ENCODE data around the gene APOL3.
"Not testable (repeated sequence)": the region's sequence is repeated elsewhere in the genome, so short reads cannot be mapped to it uniquely, and the experiment has no call there.

The APOL3 gene

GRCh38 chr22:36162127-36163034 lies 1.8 kb upstream of the APOL3 start:
- no peaks in the 10 kb centered on the region for H3K27me3 ChIP-seq (ENCODE audit: control insufficient read depth, insufficient read depth, low read length)
- DNase-seq (ENCODE audit: low read depth, low spot score): no peak
- WGBS (ENCODE audit: insufficient coverage, insufficient read length): no CpG with 5 or more reads among the region's 6 CpGs

GRCh38 chr22:36161793-36162126 lies 1.2 kb upstream of the APOL3 start:
- not testable (repeated sequence) for H3K9me3 ChIP-seq (ENCODE audit: control insufficient read depth, insufficient read depth, low read length); DNase-seq (ENCODE audit: low read depth, low spot score); H3K27me3 ChIP-seq (ENCODE audit: control insufficient read depth, insufficient read depth, low read length); H3K4me1 ChIP-seq (ENCODE audit: control insufficient read depth, insufficient read depth, low read length); H3K27ac ChIP-seq (ENCODE audit: low read length); H3K36me3 ChIP-seq (ENCODE audit: control insufficient read depth, insufficient read depth, low read length); H3K4me3 ChIP-seq (ENCODE audit: low read length)
- WGBS (ENCODE audit: insufficient coverage, insufficient read length): no CpG with 5 or more reads among the region's 5 CpGs

More at GRCh38 chr22:36162127-36163034, 1.8 kb upstream of the APOL3 start:
- H3K36me3 ChIP-seq (ENCODE audit: control insufficient read depth, insufficient read depth, low read length): no peaks in the 10 kb centered on the region
- H3K9me3 ChIP-seq (ENCODE audit: control insufficient read depth, insufficient read depth, low read length): no peaks in the 10 kb centered on the region
- no peak overlapping the region for H3K4me3 ChIP-seq (ENCODE audit: low read length)
- no peaks in the 10 kb centered on the region for H3K4me1 ChIP-seq (ENCODE audit: control insufficient read depth, insufficient read depth, low read length)
- H3K27ac ChIP-seq (ENCODE audit: low read length): no peak overlapping the region

- H3K4me3 ChIP-seq (ENCODE audit: low read length): no peak overlapping the region
- no peak for DNase-seq (ENCODE audit: low read depth, low spot score)
Measured at GRCh38 chr22:36156515-36157419, 3.8 kb downstream of the APOL3 start.

GRCh38 chr22:36156119-36156514 lies 4.4 kb downstream of the APOL3 start:
- peaks cover 4% of the 10 kb centered on the region for H3K4me1 ChIP-seq (ENCODE audit: control insufficient read depth, insufficient read depth, low read length)
- H3K27ac ChIP-seq (ENCODE audit: low read length): no peak overlapping the region
- H3K9me3 ChIP-seq (ENCODE audit: control insufficient read depth, insufficient read depth, low read length): no peaks in the 10 kb centered on the region
- H3K36me3 ChIP-seq (ENCODE audit: control insufficient read depth, insufficient read depth, low read length): no peaks in the 10 kb centered on the region
- no CpG with 5 or more reads among the region's 8 CpGs for WGBS (ENCODE audit: insufficient coverage, insufficient read length)
- H3K4me3 ChIP-seq (ENCODE audit: low read length): no peak overlapping the region
- no peak for DNase-seq (ENCODE audit: low read depth, low spot score)
- H3K27me3 ChIP-seq (ENCODE audit: control insufficient read depth, insufficient read depth, low read length): no peaks in the 10 kb centered on the region

More at GRCh38 chr22:36156515-36157419, 3.8 kb downstream of the APOL3 start:
- Histone ChIP-seq H3K27me3 (ENCODE audit: control insufficient read depth, insufficient read depth, low read length) (no peaks in the 10 kb centered on the region), H3K9me3 (ENCODE audit: control insufficient read depth, insufficient read depth, low read length) (no peaks in the 10 kb centered on the region), H3K27ac (ENCODE audit: low read length) (no peak overlapping the region), H3K36me3 (ENCODE audit: control insufficient read depth, insufficient read depth, low read length) (no peaks in the 10 kb centered on the region), H3K4me1 (ENCODE audit: control insufficient read depth, insufficient read depth, low read length) (peaks cover 4% of the 10 kb centered on the region)
- WGBS (ENCODE audit: insufficient coverage, insufficient read length): no CpG with 5 or more reads among the region's 15 CpGs

GRCh38 chr22:36155702-36156101 lies 4.9 kb downstream of the APOL3 start:
- no peak for DNase-seq (ENCODE audit: low read depth, low spot score)
- Histone ChIP-seq H3K4me1 (ENCODE audit: control insufficient read depth, insufficient read depth, low read length) (peaks cover 4% of the 10 kb centered on the region), H3K36me3 (ENCODE audit: control insufficient read depth, insufficient read depth, low read length) (no peaks in the 10 kb centered on the region), H3K27me3 (ENCODE audit: control insufficient read depth, insufficient read depth, low read length) (no peaks in the 10 kb centered on the region), H3K27ac (ENCODE audit: low read length) (no peak overlapping the region), H3K4me3 (ENCODE audit: low read length) (no peak overlapping the region), H3K9me3 (ENCODE audit: control insufficient read depth, insufficient read depth, low read length) (no peaks in the 10 kb centered on the region)
- WGBS (ENCODE audit: insufficient coverage, insufficient read length): no CpG with 5 or more reads among the region's 7 CpGs

GRCh38 chr22:36154423-36154945 lies 6.1 kb downstream of the APOL3 start:
- H3K27me3 ChIP-seq (ENCODE audit: control insufficient read depth, insufficient read depth, low read length): no peaks in the 10 kb centered on the region
- no peak for DNase-seq (ENCODE audit: low read depth, low spot score)
- H3K36me3 ChIP-seq (ENCODE audit: control insufficient read depth, insufficient read depth, low read length): no peaks in the 10 kb centered on the region
- no peak overlapping the region for H3K27ac ChIP-seq (ENCODE audit: low read length)
- no peak overlapping the region for H3K4me3 ChIP-seq (ENCODE audit: low read length)
- no peaks in the 10 kb centered on the region for H3K9me3 ChIP-seq (ENCODE audit: control insufficient read depth, insufficient read depth, low read length)
- no CpG with 5 or more reads among the region's 3 CpGs for WGBS (ENCODE audit: insufficient coverage, insufficient read length)
- peaks cover 4% of the 10 kb centered on the region for H3K4me1 ChIP-seq (ENCODE audit: control insufficient read depth, insufficient read depth, low read length)

GRCh38 chr22:36153501-36154422 lies 6.8 kb downstream of the APOL3 start:
- H3K9me3 ChIP-seq (ENCODE audit: control insufficient read depth, insufficient read depth, low read length): no peaks in the 10 kb centered on the region
- H3K27ac ChIP-seq (ENCODE audit: low read length): no peak overlapping the region
- H3K4me3 ChIP-seq (ENCODE audit: low read length): no peak overlapping the region
- no CpG with 5 or more reads among the region's 12 CpGs for WGBS (ENCODE audit: insufficient coverage, insufficient read length)
- peaks cover 4% of the 10 kb centered on the region for H3K4me1 ChIP-seq (ENCODE audit: control insufficient read depth, insufficient read depth, low read length)
- H3K27me3 ChIP-seq (ENCODE audit: control insufficient read depth, insufficient read depth, low read length): no peaks in the 10 kb centered on the region
- DNase-seq (ENCODE audit: low read depth, low spot score): no peak
- no peaks in the 10 kb centered on the region for H3K36me3 ChIP-seq (ENCODE audit: control insufficient read depth, insufficient read depth, low read length)

- not testable (repeated sequence) for H3K9me3 ChIP-seq (ENCODE audit: control insufficient read depth, insufficient read depth, low read length); DNase-seq (ENCODE audit: low read depth, low spot score); H3K4me1 ChIP-seq (ENCODE audit: control insufficient read depth, insufficient read depth, low read length); H3K4me3 ChIP-seq (ENCODE audit: low read length); H3K27ac ChIP-seq (ENCODE audit: low read length); H3K27me3 ChIP-seq (ENCODE audit: control insufficient read depth, insufficient read depth, low read length); H3K36me3 ChIP-seq (ENCODE audit: control insufficient read depth, insufficient read depth, low read length)
- no CpG with 5 or more reads among the region's 4 CpGs for WGBS (ENCODE audit: insufficient coverage, insufficient read length)
Measured at GRCh38 chr22:36152821-36153220, 7.7 kb downstream of the APOL3 start.

GRCh38 chr22:36152088-36152487 lies 8.5 kb downstream of the APOL3 start:
- no peaks in the 10 kb centered on the region for H3K27me3 ChIP-seq (ENCODE audit: control insufficient read depth, insufficient read depth, low read length)
- H3K9me3 ChIP-seq (ENCODE audit: control insufficient read depth, insufficient read depth, low read length): no peaks in the 10 kb centered on the region
- no peak for DNase-seq (ENCODE audit: low read depth, low spot score)
- H3K36me3 ChIP-seq (ENCODE audit: control insufficient read depth, insufficient read depth, low read length): no peaks in the 10 kb centered on the region
- no peak overlapping the region for H3K27ac ChIP-seq (ENCODE audit: low read length)
- no CpG with 5 or more reads among the region's 3 CpGs for WGBS (ENCODE audit: insufficient coverage, insufficient read length)
- H3K4me3 ChIP-seq (ENCODE audit: low read length): no peak overlapping the region
- H3K4me1 ChIP-seq (ENCODE audit: control insufficient read depth, insufficient read depth, low read length): peaks cover 4% of the 10 kb centered on the region
